GM18502 (cell line): ENCODE results near the gene PRELID2.
"Not testable (repeated sequence)": the region's sequence is repeated elsewhere in the genome, so short reads cannot be mapped to it uniquely, and the experiment has no call there.

Source experiments
- ATAC-seq: cut with Tn5 transposase; IDR thresholded peaks from one replicate; pipeline ENCODE4 v1.9.1; 2021; ENCODE audit warnings: mild to moderate bottlenecking; ENCODE audit not compliant: unreplicated experiment, poor library complexity

Gene PRELID2

GRCh38 chr5:145800181-145800580 is 35.0 kb downstream of the PRELID2 start:
- ATAC-seq = no peak

- ATAC-seq = not testable (repeated sequence)
Observed at GRCh38 chr5:145798503-145798902, 36.6 kb downstream of the PRELID2 start.

DNA sequence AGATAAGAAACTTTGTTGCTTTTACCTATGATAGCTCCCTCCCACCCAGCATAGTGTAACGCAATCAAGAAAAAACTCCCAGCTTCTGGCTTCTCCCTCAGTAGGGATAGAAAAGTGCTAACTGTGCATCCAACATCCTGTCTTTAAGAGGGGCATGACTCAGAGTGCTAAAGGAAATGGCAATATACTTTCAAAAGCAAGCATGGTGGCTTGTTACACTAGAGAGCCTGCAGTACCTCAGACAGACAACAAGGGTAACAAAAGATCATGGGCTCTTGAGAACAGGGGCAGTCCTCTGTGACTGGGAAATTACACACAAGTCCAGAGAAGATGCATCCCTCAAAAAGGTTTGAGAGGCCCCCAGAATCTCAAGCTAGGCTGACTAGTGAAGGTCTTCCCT is 37.8 kb downstream of the PRELID2 start:
- ATAC-seq = no peak

- ATAC-seq = no peak
Observed at GRCh38 chr5:145796318-145796717, 38.8 kb downstream of the PRELID2 start.

DNA sequence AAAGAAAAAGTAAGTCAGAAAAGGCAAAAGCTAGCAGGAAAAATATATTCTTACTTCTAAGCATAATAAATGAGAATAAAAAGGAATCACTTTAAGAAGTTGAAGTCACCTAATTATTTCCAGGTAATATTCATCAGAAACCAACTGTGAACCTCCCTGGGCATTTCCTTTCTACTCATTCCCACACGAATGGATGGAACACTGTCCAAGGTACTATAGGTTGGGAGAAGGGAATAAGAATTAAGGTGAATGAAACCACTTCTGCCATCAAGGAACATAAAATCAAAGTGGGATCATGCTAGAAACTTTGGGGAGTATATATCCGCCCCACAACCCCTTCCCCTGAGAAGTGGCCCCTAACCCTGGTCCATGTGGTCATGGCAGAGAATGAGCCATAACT is 41.6 kb downstream of the PRELID2 start:
- ATAC-seq = no peak

DNA sequence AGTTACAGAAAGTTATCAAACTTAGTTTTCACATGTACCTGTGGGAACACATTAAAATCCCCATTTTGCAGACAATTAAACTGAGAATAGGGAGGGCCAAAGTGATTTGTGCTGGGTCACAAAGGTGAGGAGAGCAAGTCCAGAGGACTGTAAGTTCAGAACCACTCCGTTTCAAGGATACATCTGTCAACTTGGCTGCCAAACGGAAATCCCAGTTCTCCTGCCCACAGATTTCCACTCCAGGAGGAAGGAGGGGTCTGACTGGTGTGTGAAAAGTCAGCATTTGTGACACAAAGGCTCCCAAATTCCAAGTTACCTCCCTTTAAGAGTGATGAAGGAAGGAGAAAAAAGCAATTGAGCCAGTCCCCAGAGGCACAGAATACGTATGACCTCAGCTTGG is 42.3 kb downstream of the PRELID2 start:
- ATAC-seq = no peak

DNA sequence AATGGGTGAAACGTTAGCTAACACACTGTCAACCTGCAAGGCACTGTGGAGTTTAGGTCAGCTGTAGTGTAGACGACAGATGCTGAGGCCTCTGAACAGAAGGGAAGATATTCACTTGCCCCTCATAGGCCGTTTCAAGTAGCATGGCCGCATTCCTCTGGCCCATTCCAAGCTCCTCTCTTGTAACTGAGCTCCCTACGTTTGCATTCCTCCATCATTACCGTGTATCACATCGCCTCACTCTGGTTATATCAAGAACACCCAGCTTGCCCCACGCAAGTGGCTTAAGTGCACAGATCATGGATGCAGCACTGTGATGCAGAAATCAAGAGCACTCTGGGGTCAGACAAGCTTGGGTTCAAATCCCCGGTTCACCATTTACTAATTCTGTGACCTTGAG is 43.3 kb downstream of the PRELID2 start:
- ATAC-seq = no peak

DNA sequence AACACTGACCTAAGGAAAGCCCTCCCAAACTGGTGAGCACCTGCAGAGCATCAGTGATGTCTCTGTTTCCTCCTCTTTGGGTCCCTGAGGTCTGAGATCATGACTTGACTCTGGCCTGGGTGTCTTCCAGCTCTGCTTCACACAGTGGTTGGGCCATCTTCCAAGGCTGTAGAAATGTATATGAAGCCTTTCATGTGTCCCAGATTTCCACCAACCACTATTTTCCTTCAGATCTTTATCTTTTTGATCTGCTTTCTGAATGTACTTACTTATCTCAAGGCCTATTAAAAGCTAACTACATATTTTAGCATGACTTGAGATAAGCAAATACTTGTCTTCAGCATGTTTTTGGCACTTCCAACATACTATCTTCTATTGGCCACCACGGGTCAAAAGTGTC is 47.1 kb downstream of the PRELID2 start:
- no peak for ATAC-seq

DNA sequence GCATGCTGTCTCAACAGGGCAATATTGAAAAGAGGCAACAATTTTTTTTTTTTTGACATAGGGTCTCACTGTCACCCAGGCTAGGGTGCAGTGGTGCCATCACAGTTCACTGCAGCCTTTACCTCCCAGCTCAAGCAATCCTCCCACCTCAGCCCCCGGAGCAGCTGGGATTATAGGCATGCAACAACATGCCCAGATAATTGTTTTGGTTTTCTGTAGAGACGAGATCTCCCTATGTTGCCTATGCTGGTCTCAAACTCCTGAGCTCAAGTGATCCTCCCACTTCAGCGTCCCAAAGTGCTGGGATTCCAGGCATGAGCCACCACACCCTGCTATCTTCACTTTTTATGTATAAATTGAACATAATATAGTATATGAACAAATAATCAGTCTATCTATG is 47.6 kb downstream of the PRELID2 start:
- ATAC-seq = no peak

DNA sequence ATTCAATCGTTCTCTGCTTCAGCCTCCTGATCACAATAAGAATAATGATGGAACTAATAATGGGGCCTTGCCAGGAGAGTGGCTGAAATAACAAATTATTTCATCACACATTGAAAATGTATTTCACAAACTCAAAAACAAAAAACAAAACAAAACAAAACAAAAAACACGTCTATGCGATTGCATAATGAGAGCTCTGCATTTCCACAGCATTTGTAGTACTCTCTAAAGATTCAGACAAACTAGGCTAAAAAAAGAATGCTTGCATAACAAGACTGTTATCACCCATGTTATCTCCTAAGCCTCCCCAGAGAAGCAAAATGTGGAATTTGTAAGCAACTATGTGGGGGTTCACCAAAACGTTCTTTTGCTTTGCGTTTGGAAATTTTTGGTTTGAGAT is 48.1 kb downstream of the PRELID2 start:
- ATAC-seq = no peak

GRCh38 chr5:145780982-145781381 is 54.2 kb downstream of the PRELID2 start:
- no peak for ATAC-seq

- no peak for ATAC-seq
Observed at GRCh38 chr5:145778144-145778900, 56.8 kb downstream of the PRELID2 start.

- ATAC-seq = no peak
Observed at GRCh38 chr5:145777445-145778063, 57.6 kb downstream of the PRELID2 start.

DNA sequence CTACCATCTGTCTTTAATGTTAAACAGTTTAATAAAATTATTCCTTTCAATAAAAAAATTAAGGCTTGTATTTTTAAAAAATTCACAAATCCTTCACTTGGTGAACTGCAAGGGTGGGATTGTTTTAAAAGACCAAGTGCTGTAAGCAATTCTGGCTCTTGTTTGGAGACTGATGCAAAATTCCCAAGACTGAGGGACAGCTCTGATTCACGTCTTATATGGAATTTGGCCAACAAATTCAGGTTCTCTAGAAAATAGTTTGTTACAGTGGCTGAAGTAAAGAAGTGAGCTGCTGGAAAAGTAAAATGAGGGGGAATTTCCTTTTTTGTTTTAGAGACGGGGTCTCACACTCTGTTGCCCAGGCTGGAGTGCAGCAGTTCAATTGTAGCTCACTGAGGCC is 58.3 kb downstream of the PRELID2 start:
- ATAC-seq = no peak

- ATAC-seq = no peak
Observed at GRCh38 chr5:145775893-145776444, 59.2 kb downstream of the PRELID2 start.

GRCh38 chr5:145775411-145775810 is 59.7 kb downstream of the PRELID2 start:
- no peak for ATAC-seq

GRCh38 chr5:145774442-145774841 is 60.7 kb downstream of the PRELID2 start:
- no peak for ATAC-seq

- no peak for ATAC-seq
Observed at GRCh38 chr5:145772466-145772865, 62.7 kb downstream of the PRELID2 start.

DNA sequence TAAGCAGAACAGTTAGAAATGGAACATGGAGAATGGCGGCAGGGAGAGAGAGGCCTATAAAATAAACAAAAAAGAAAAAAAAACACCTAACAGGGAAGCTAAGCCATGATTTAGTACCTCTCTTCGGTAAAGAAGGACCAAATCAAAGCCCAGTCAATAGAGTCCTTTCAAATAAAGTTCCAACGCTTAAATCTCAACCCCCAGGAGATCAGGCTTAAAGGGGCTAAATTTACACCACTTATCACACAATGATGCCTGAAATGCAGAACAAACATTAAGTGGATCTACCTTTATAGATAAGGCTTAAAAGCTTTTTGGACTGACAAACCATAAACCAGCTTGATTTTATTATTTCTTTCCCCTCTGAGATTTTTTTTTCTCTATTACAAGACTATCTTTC is 66.3 kb downstream of the PRELID2 start:
- no peak for ATAC-seq

DNA sequence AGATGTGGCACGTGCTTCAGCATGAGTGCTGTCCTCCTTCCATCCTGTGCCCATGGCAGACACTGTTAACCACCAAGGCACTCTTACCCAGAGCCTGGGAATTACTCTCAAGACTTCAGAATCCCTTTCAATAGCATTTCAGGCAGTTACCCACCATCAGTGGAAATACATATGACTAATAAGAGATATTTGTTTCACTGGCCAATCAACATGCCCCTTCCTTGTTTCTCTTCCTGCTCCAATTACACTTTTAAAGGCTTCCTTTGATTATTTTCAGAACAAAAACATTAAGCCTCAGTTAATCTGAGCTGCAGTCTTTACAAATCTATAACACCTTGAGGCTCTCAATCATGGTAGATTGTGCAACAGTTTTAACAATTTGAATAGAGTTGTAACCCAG is 70.8 kb downstream of the PRELID2 start:
- ATAC-seq = no peak

DNA sequence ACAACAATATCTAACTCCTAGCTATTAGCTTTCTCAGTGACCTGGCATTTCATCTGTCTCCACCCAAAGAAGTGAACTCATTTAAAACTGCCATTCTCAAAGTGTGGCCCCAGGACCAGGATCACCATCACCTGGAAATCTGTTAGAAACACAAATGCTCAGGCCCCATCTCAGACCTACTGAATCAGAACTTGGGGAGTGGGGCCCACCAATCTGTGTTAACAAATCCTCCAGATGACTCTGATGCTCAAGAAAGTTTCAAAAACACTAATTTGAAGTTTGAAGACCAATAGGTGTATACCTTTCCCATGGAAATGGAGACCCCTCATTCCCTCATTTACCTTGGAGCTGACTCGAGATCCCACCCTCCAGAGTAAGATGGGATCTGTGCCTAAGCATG is 72.3 kb downstream of the PRELID2 start:
- no peak for ATAC-seq

DNA sequence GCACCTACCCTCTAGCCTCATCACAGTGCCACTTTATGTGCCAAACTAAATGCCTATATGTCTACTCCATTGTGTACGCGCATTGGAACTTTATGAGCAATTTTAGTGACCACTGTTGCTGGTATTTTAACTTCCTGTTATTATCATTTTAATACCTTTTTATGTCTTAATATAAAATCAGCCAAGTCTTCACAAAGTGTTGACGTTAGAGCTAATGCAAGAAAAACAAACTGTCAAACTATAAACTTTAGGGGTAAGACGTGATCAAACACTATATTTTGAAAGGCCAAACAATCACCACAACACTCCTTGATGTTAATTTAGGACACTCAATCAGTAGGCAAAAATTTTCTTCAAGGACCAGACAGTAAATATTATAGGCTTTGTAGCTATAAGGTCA is 73.9 kb downstream of the PRELID2 start:
- ATAC-seq = no peak
